DLD1 (cell line): ENCODE data around the gene SNX30.

Experiments
- in situ Hi-C: cut with HindIII; loops from 2 replicates; pipeline ENCODE4 v1.10.0; 2017; ENCODE audit warnings: low sequenced_read_pairs

Gene SNX30

DNA sequence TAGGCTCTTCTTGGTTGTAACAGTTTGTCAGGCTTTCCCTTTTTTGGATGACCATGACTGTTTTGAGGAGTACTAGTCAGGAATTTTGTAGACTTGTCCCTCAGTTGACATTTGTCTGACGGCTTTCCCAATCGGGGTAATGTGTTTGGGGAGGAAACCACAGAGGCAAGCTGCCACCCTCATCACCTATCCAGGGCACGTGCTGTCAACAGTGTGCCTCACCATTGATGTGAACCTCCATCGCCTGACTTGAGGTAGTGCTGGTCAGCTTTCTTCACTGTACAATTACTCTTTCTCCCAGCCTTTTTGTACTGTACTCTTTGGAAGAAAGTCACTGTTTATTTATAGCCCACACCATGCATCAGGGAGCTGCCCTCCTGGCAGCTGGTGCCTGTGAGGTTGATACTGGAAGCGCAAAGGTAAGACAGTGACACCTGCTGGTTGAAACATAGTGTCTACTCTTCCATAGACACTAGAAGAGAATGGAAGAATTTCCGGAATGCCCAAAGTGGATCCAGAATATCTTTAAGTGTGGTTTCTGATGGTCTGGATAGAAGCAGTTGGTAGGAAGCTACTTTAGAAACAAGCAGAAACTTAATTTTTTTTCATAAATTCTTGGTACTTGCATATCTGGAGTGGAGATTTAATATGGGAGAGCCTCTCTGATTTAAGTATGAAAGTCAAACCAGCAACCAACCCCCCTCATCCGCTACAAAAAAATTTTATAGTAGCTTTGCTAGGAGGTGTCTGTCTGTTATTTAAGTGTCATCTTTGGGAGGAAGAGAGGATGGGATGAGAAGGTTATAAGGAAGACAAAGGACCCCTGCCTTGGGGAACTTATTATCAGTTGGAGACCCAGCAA is 69.3 kb downstream of the SNX30 start:
- in situ Hi-C loops, result no loop called here

DNA sequence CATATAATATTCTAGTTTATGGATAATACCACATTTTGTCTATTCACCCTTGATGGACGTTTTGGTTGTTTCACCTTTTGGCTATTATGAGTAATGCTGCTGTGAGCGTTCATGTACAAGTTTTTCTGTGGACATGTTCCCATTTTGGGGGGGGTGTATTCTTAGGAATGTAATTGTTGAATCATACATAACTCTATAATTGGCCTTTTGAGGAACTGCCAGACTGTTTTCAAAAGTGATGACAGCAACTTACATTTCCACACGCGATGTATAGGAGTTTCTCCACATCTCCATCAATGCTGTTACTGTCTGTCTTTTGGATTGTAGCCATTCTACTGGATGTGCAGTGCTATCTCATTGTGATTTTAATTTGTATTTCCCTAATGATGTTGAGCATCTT is 70.3 kb downstream of the SNX30 start:
- in situ Hi-C loops, result no loop called here

DNA sequence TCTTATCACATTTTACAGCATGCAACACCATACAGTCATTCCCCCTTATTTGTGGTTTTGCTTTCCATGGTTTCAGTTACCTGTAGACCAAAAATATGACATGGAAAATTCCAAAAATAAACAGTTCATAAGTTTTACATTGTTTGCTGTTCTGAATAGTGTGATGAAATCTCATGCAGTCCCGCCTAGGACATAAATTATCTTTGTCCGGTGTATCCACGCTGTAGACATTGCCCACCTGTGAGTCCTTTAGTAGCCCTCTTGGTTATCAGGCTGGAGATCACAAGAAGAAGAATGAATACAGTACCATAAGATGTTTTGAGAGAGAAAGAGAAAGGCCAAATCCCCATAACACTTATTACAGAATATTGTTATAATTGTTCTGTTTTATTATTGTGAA is 72.1 kb downstream of the SNX30 start:
- in situ Hi-C loops, result no loop called here

DNA sequence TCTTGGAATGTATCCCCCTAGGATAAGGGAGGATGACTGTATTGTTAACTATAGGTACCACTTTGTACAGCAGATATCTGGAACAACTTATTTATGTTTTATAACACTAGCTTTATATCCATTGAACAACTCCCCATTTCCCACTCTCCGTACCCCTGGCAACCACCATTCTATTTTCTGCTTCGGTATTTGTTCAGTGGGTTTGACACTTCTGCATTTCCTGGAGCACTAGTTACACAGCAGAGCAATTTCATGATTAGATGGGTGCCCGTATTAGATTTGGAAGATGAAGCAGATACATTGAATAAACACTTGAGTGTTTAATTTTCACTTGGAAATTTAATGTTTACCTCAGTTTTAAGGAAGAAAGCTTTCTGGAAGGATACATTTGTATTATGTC is 72.7 kb downstream of the SNX30 start:
- in situ Hi-C loops, result no loop called here

DNA sequence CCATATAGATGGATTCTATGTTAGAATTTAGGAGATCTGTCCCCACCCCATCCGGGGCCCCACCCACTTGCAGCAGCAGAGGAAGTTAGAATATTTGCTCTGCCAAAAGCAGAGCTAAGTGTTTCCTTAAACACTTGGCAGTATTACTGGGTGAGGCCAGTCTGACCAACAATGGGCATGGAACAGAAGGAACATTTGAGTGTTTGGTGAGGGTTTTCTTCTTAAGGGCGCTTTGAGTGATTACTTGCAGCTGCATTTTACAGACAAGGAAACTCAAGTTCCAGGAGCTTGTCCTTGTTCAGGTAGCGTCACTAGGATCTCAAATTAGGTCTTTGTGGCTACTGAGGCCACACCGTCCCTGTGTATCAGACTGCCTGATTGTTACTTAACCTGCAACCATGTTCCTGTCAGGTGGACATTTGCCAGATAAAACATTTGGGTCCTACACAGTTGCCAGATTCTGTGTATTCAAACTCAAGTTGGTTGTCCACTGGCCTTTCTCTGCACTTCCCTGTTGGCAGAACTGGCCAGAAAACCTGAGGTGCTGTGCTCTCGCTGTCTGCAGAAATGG is 80.8 kb downstream of the SNX30 start:
- in situ Hi-C loops, result loop anchor here (10.0 kb wide), 1 partner anchor 737 kb away; no protein-coding TSS in a partner anchor

DNA sequence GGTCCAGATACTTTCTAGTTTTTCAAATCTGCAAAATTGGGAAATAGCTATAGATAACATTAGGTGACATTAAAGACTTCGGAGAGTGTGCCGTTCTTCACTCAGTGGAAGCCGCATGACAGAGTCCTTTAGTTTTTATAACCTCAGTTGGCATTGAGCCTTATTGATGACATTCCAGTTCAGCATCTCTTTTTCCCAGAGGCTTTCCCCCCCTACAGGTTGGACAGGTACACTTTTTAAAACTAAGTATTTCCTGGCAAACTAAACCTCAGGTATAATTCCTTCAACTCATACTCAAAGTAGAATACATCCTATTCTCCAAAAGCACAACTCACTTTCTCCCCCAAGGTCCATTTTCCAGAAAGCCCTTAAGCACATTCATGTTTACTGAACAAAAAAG is 81.4 kb downstream of the SNX30 start:
- in situ Hi-C loops, result loop anchor here (10.0 kb wide), 1 partner anchor 737 kb away; no protein-coding TSS in a partner anchor

DNA sequence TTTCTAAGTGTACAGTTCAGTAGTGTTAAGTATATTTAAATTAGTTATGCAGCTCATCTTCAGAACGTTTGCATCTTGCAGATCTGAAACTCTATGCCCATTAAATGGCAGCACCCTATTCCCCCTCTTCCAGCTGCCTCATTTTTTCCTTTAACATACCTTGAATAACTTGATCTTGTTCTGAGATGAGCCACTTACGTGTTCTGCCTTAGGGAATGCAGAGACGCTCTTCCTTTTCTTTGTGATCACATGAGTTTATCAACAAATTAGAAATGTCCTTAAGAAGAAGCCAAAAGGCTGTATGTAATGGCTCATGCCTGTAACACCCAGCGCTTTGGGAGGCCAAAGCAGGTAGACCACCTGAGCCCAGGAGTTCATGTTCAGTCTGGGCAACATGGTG is 82.5 kb downstream of the SNX30 start:
- in situ Hi-C loops, result loop anchor here (10.0 kb wide), 1 partner anchor 738 kb away; no protein-coding TSS in a partner anchor

DNA sequence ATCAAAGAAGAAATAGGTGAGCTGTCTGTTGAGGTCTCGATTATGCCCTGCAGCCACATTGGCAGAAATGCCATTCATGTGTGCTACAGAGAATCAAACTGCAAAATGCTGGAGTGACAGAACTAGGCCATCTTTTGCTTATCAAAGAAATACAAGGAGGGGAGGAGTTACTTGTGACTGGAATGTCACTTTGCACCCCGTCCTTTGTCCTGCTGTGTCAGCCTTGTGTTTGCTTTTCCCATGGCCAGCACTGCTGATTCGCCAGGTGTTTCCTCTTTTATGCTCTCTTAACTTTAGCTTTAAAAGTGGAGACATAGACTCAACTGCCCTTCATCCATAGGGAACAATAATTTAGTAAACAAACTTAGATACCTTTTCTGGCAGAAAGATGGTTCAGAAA is 85.8 kb downstream of the SNX30 start:
- in situ Hi-C loops, result loop anchor here (10.0 kb wide), 1 partner anchor 742 kb away; no protein-coding TSS in a partner anchor

DNA sequence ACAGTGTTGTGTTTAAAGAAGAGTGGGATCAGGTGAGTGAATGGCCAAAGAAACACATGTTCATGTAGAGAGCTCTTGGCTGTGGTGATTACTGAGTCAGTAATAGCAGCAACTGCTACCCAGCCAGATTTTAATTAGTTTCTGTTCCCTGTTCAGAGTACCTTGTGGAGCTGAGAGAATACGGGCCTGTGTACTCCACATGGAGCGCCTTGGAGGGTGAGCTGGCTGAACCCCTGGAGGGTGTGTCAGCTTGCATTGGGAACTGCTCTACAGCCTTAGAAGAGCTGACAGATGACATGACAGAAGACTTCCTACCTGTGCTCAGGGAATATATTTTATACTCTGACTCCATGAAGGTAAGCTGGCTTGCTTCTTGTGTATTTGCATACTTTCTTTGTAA is 87.8 kb downstream of the SNX30 start:
- in situ Hi-C loops, result loop anchor here (10.0 kb wide), 1 partner anchor 744 kb away; no protein-coding TSS in a partner anchor

DNA sequence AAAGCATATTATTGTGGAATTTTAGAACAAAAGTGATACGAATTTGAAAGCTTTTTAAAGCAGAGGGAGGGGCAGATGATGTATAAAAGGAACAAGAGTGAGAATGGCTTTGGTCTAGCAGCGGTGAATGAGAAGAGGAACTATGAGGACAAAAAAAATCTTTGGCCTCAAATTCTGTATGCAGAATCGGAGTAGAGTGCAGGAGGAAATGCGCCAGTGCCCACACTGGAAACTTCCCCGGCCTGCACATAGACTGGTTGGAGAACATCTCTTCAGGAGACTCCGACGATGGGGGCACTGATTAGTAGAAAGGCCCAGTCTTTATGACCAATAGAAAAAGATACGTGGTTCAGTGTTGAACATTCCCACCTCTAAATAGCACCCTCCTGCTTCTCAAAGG is 88.8 kb downstream of the SNX30 start:
- in situ Hi-C loops, result loop anchor here (10.0 kb wide), 1 partner anchor 745 kb away; no protein-coding TSS in a partner anchor

DNA sequence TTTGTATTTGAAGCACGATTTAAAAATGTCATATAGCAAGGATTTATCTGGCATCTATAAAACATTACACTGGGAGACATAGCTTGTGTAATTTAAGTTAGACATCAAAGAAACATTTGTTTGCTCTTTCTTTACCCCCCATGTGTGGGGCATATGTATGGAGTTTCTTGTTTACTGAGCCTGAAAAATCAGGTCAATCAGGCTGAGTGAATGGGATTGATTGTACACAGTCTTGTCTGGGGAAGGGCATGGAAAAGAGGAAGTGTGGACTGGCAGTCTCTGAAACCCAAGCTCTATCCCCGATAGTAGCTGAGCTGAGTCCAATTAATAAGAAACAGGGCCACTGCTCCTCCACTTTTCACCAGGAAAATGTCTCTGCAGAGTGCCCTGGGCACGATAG is 90.7 kb downstream of the SNX30 start:
- in situ Hi-C loops, result no loop called here

DNA sequence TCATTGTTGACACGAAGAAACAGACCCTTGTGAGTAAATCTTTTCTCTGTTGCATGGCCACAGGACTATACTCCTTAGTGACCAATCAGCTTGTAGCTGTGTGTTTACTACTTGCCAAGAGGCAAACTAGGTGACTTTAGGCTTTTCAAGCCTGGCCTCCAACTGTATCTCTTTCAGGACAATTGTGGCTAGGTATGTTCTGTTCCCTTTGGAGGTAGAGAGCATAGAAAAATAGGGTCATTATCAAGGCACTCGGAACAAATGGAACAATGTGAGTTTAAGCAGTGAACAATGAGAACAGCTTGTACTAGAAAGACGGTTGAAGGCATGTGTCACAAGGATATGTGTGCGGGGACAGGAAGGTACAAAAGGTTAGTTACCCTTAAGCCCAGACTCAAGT is 92.0 kb downstream of the SNX30 start:
- in situ Hi-C loops, result no loop called here

DNA sequence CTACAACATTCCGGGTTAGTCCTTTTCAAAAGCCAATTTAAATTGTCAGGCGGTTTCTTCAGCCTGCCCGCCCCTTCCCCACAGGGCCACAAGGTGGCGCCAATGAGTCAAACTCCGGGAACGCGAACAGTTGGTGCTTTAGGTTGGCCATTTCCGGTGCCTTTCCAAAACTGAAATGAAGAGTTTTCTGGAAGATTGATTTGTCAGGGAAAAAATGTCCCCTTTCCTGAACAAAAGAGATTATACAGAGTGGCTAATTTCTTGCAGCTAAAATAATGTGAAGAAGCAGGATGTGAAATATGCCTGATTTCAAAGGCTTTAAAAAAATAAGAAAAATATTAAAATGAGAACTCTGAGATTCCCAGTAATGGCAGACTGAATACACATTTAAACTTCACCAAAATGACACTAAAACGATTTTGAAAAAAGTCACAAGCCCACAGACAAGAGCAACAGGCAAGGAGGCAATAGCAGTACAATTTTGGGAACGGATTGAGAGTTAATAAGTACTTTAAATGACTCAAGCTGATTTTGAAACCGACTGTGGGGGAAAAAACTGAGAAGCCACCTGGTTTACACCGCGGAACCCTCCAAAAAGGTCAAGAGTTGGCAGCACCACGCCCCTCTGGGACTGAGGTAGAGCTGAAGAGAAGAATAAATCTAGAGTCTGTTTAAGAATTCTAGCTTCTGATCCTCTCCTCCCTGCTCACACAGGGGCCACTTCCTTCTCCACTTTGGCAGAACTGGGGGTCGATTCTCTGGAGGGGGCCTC is 94.4 kb downstream of the SNX30 start:
- in situ Hi-C loops, result no loop called here

DNA sequence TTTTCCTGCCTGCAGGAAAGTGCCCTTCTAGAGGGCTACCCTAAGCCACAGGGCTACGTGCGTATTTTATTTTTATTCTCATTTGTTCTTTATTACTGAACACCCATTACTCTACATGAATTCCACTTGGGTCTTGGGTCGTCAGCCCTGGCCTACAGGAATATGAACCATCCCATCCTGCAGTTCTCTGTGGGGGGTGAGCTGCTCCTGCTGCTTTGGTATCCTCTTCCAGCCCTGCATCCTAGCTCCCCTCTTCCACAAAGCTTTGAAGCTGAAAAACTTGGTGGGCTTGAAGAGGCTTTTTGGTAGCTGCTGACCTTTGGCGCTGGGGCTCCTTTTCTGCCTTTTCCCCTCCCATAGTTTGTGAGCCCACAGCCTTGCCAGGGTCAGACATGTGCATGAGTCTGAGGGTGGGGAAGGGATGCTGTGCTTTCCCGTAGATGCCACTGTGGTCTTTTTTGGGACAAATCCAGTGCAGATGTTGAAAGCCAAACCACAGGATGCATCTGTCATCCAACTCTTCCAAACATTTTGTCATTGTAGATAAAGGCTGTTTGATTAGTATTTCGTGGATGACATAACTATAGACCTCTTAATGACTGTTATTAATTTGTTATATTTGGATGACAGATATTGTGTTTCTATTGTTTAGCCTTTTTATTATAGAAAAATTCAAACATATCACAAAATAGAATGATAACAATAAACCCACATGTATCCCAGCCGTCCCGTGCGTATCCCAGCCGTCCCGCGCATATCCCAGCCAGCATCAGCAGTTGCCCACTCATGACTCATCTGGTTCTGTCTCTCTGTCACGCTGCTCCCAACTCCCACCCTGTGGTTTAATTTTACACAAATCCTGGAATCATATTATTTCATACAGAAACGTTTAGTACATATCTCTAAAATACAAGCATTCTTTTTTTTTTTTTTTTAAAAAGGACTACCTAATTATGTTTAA is 96.2 kb downstream of the SNX30 start:
- in situ Hi-C loops, result no loop called here

DNA sequence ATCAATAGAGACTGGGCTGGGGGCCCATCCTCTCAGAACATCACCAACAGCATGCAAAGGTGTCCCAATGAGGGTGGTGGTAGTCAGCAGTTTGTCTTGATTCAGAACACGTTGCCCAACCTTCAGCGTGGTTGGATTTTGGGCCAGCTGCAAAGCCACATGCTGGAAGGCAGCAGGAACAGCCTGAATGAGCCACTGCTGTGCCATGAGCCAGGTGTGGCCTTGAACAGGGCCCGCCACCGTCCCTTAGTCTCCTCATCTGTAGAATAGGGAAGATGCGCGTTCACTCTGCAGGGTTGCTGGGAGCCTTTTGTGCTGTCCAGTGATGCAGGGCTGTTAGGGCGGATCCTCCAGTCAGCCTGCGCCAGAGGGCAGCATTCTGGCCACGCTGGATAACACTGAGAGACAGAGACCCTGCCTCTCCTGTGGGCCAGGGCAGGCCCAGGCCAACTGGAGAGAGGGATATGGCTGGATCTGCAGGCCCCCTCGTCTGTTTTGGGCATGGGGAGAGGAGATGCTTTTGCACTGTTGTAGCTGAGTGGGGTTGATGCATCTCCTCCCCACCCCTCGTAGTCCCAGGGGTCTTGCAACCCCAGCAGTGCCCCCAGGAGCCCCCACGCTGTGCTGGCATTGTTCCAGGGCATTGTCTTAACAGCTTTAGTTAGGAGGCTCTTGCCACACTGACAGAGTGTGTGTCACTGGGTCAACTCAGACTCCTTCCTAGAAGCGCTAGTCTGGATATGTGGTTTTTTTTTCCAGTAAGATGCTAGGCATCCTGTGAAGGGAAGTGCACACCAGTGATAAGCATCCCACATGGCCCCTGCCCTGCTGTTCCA is 98.0 kb downstream of the SNX30 start:
- in situ Hi-C loops, result no loop called here

DNA sequence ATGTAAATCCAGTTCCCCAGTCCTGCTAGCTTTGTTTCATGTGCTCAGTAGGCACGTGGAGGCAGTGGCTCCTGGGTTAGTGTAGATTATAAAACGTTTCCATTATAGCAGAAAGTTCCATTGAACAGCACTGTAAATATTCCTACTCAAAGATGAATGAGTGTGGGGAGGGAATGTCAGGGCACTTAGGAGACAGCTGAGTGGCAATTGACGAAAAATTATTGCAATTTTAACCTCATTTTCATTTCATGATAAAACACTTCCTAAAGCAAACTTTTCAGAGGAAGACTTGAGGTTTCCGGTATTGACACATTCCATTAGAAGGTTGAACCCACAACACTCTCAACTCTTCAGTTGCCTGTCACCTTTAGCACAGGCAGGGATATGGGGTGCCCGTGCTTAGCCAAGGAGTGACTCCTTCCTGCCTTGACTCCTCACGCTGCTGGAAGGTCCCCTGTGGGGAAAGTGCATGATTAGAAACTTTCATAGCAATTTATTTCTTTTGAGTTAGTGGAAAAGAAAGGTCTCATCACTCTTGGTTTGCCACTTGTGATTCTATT is 98.9 kb downstream of the SNX30 start:
- in situ Hi-C loops, result no loop called here

DNA sequence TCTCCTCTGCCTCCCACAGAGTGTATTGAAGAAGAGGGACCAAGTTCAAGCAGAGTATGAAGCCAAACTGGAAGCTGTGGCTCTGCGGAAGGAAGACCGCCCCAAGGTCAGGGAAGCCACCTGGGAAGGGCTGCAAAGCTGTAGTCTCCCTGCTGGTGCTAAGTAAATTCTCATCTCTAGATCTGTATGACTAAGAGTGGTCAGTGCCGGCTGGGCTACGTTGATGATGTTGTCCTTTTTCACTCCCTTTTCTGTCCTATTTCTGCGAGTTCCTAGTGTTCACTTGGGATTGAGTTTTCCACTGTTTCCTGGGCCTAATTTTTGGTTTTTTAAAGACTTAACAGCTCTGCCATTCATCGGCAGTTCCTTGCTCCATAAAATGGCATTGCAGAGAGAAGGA is 100.3 kb downstream of the SNX30 start:
- in situ Hi-C loops, result no loop called here

DNA sequence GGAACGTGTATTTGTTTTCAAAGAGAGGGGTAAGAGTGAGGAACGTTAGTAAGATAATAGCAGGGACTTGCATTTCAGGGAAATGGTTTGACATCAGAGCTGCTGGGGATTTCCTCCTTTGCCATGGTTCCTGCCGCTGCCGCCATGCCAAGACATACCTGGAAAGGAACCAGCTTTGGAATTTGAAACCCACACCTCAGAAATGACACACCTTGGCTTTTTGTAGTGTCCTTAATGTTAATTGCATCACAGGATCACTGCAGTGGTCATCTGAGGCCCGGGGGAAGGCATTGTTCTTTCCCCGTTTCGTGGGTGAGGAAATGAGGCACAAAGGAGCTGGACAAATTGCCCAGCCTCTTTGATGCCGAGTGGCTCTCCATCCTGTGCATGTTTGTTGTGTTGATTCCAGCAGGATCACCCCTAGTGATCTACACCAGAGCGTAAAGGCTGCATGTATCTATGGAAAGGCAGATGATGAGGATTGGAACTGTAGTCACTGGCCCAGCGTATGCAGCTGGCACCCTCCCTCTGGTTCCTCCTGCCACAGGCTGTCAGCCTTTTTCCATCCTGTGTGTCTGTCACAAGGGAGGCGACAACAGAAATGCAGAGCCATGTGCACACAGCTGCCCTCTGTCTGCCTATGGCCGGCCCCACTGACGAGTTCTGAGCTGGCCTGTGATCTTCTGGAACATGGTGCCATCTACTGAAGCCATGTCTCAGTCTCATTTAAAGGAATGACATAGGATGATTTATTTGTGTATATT is 102.4 kb downstream of the SNX30 start:
- in situ Hi-C loops, result no loop called here
